ENCODE data around the gene ARHGAP33.
"Not testable (repeated sequence)": the region's sequence is repeated elsewhere in the genome, so short reads cannot be mapped to it uniquely, and the experiment has no call there.

ARHGAP33 gene

DNA sequence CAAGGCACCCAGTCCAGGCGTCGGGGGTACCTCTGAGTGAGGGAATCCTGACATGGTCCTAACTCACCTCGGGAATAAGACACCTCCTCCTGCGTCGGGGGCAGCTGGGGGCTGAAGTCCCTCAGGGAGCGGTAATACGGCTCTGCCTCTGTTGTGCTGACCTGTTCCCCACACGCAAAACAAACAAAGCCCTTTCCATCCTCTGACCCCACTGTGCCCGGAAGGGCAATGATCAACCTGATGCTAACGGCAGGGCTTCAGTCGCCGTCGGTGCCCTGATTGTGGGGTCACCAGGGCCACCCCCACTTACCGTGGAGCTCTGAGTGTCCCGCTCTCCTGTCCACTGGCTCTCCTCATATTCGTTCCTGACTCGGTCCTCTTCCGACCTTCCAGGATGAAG, 55.6 kb downstream of the ARHGAP33 start:
- DNase-seq: no peak

DNA sequence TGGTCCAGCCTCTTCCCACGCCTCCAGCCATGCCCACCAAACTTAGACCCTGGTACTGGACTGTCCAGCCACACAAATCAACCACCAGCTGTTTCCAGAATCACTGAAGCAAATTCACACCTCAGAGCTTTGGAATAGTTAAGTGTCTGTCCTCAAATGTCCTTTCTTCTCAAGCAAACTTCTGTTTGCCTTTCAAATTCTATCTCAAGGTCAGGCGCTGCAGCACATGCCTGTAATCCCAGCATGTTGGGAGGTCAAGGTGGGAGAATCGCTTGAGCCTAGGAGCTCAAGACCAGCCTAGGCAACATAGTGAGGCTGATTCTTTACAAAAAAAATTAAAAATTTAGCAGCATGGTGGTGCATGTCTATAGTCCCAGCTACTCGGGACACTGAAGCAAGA, 56.7 kb downstream of the ARHGAP33 start:
- DNase-seq: no peak

DNA sequence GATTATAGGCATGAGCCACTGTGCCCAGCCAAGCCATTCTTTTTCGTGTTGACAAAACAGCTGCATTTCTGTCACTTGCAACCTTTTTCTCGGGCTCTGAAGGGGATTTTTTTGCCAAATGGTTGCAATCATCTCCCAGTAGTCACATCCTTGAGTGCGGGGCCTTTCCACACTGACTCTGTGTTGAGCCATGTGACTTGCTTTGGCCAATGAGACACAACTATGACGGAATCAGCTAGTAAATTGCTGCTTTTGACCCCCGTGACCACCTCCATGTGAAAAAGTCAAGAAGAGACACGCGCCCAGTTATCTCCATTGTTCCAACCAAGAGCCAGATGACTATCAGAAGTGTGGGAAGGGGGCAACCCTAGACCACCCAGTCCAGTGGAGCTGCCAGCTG, 58.6 kb downstream of the ARHGAP33 start:
- no peak for DNase-seq

DNA sequence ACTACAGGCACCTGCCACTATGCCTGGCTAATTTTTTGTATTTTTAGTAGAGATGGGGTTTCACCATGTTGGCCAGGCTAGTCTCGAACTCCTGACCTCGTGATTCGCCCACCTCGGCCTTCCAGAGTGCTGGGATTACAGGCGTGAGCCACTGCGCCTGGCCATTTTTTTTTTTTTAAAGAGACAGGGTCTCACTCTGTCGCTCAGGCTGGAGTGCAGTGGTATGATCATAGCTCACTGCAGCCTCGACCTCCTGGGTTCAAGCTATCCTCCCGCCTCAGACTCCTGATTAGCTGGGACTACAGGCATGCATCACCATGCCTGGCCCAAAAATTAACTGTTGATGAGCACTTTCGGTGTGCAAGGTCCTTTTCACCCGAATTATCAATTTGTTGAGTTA, 60.7 kb downstream of the ARHGAP33 start:
- not testable (repeated sequence) for DNase-seq

Measured in hypothalamus (tissue), 51 donors.